ENCODE results near the gene MAPK1.

GRCh38 chr22:21766691-21767462 lies 100.6 kb downstream of the MAPK1 start:
- TF ChIP-seq CTCF (conservative IDR thresholded peaks at IDR 0.05 in 1 of 2, IDR thresholded peaks at IDR 0.05 in 1 of 2; ENCODE audit: low read depth in 1 of 2, low read length in 2 of 2) (no peak), EZH2 (IDR thresholded peaks at IDR 0.05; ENCODE audit: low read length, missing control alignments) (no peak)

Data from fibroblast of lung (primary cell).